AG09309 (cell line): ENCODE results near the gene MRPL53.

Experiments
- DNase-seq: peaks from one replicate; pipeline ENCODE4 v3.0.0-alpha.2; 2010; ENCODE audit warnings: low read depth
- H3K4me3 ChIP-seq: 2 replicates; pipeline ENCODE4 v1.5.1; 2011; ENCODE audit warnings: mild to moderate bottlenecking, low read depth, low read length, moderate library complexity; ENCODE audit not compliant: control insufficient read depth
- TF ChIP-seq, protein P1 (sequence below): IDR thresholded peaks from 2 replicates; pipeline ENCODE4 v1.5.1; 2011; ENCODE audit warnings: mild to moderate bottlenecking, low read depth, low read length, inconsistent platforms; ENCODE audit not compliant: insufficient read depth, control insufficient read depth; ENCODE audit errors: missing control alignments

The MRPL53 gene

DNA sequence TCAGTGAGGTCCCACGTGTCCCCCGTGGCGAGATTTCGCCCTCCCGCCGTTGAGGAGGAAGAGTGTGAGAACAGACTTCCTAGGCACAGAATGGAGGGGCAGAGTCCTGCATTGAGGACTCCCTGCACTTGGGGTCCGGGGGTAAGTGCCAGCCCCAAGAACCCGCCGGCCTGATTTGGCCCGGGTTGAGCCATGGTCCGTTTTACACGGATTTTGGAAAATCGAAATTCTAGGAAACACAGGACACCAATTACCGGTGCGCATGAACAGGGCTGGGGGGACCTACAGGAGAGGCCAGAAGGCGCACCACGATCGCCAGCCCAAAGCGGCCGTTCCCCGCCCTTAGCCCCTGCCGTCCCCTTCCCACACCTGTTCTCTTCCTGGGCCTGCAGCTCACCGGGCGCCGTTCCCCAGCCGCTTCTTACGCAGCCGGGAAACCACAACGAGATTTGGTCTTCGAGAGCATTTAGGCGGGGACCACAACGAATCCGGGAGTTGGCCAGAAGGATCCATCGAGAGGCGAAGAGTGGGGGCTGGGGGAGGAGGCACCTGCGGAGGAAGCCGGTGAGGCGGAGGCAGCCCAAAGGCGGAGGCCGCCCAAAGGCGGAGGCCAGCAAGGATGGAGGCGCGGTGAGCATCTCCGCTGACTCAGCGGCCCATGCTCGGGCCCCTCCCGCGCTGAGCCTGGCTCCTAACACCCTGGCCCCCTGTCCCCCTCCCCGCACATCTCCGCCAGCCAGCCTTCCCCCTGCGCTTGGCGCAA is 41.3 kb upstream of the MRPL53 start:
- TF ChIP-seq, protein P1, sequence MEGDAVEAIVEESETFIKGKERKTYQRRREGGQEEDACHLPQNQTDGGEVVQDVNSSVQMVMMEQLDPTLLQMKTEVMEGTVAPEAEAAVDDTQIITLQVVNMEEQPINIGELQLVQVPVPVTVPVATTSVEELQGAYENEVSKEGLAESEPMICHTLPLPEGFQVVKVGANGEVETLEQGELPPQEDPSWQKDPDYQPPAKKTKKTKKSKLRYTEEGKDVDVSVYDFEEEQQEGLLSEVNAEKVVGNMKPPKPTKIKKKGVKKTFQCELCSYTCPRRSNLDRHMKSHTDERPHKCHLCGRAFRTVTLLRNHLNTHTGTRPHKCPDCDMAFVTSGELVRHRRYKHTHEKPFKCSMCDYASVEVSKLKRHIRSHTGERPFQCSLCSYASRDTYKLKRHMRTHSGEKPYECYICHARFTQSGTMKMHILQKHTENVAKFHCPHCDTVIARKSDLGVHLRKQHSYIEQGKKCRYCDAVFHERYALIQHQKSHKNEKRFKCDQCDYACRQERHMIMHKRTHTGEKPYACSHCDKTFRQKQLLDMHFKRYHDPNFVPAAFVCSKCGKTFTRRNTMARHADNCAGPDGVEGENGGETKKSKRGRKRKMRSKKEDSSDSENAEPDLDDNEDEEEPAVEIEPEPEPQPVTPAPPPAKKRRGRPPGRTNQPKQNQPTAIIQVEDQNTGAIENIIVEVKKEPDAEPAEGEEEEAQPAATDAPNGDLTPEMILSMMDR = no peak
- DNase-seq = no peak
- no peak overlapping the region; the same call in 1 of the 2 replicates for H3K4me3 ChIP-seq

DNA sequence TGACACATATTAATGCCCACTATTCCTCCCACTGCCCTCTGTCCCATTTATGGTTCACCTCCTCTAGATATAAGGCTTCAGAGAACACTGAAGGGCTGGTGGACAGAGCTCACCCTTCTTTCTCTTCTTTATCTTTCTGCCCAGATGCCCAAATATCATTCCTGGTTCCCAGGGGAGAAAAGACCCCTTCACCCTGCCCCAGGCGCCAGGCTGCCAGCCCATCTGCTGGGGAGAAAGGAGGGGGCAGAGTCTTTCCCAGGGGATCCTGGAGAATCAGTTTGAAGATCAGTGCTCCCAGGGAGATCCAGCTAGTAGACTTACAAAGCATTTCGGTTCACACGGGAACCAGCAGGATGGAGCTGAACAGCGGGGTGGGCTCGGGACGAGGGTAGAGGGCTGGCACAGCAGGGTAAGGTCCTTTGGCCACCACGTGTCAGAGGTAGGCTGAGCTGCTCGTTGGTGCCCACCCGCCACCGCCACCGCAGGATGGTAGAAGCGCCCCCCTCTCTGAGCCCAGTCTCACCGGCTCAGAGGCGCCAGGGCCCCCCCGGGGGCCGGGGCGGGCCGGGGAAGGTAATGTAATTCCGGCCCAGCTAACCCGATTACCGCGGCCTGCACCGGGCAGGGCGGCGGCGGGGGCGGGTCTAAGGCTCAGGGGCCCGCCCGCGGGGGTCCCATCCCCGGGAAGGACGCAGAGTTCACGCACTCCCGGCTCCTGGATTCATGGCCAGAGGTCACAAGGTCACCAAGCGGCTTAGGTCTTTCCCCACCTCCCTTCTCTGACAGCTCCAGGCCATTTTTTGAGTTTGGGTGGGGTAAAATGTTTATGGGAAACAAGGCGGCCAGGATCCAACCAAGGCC is 40.5 kb upstream of the MRPL53 start:
- TF ChIP-seq, protein P1 = no peak
- DNase-seq = no peak
- no peak overlapping the region for H3K4me3 ChIP-seq

DNA sequence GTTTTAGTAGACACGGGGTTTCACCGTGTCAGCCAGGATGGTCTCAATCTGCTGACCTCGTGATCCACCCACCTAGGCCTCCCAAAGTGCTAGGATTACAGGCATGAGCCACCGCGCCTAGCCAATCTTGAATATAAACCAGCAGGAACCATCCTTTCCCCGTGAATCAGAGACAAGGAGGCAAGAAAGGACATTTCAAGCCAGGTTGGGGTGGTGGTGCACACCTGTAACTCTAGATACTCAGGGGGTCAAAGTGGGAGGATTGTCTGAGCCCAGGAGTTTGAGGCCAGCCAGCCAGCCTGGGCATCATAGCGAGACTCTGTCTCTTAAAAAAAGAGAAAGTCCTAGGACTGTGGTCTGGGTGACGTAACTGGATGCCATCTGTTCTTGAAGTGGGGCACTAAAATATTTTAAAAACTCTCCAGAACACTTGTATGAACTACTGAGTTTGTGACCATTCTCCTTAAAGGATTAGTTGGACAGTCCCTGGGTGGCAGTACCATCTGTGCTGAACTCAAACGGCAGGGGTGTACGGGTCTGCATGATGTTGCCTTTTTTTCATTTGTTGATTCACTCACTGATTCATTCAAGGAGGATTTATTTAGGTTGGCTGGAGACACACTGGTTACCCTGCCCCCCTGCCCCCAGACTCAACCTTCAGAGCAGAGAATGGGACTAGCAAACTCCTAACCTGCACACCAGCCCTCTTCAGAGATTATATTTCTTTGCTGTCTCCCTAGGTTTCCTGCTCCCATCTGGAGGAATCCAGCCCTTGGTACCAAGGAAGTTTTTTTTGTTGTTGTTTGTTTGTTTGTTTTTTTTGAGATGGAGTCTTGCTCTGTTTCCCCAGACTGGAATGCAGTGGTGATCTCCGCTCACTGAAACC is 38.9 kb upstream of the MRPL53 start:
- TF ChIP-seq, protein P1 = no peak
- no peak overlapping the region for H3K4me3 ChIP-seq
- no peak for DNase-seq

DNA sequence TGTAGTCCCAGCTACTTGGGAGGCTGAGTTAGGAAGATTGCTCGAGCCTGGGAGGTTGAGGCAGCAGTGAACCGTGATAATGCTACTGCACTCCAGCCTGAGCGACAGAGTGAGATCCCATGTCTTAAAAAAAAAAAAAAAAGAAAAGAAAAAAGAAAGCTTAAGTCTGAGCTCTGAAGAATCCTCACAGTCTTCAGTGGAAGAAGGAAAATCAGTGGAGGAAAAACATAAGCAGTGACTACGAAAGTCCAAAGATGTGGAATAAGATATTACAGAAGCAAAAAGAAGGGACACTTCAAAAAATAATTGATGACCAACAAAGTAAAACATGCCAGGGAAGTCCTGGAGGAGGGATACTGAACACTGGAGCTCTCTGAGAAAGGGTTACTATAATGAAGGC is 37.8 kb upstream of the MRPL53 start:
- DNase-seq = no peak
- TF ChIP-seq, protein P1 = no peak
- no peak overlapping the region for H3K4me3 ChIP-seq

DNA sequence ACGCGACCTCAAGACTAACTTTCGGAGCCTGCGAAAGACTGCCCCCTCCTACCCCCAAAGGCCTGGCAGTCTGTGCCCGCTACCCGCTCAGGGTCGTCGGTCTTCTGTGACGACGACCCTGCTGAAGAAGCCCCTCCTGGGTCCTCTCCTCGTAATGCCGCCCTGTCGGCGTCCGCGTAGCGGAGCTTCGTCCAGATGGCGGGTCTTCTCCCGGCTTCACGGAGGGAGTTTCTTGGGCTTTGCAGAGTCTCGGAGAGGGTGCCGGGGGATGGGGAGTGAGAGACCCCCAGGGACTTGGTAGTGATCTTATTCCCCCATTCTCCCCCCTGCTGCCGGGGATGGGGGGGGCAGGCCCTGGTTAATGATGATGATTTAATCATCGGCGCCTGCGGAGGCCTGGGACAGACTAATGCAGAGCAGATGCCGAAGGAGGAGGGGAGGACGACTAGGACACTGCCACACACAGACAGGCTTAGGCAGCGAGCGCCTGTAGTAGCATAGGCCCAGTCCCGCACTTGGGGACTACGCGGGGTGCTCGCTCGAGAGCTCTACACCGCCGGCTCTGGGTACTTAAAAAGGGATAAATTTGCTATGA is 35.5 kb upstream of the MRPL53 start:
- H3K4me3 ChIP-seq = peak overlapping the region; percentile 84
- TF ChIP-seq, protein P1 = no peak
- DNase-seq = no peak
